Measurements from ENCODE around the gene ILKAP.

Gene ILKAP

DNA sequence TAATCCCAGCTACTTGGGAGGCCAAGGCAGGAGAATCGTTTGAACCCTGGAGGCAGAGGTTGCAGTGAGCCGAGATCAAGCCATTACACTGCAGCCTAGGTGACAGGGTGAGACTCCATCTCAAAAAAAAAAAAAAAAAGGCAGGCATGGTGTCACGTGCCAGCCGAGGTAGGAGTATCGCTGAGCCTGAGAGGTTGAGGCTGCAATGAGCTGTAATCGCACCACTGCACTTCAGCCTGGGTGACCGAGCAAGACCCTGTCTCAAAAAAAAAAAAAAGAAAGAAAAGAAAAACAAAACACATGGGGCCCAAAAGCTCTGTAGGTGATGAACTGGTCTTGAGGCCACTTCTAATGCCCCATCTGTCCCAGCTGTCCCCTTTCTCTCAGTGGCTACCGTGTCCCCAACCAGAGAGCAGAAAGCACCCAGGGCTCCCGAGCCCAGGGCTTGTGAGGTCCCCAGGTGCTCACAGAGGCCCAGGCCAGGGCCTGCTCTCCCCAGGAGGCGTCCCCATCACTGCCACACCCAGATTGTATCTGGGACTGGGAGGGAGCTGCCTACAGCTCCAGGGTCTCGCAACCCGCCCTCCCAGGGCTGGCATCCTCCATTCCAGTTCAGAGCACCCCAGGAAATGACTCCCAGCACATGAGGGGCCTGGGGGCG, 56.5 kb downstream of the ILKAP start:
- Histone ChIP-seq H3K36me3 (ENCODE audit: control insufficient read depth, insufficient read depth, low read length) (no peaks in the 10 kb centered on the region), H3K27me3 (ENCODE audit: control insufficient read depth, insufficient read depth, low read length) (no peaks in the 10 kb centered on the region), H3K4me3 (ENCODE audit: low read length) (no peak overlapping the region), H3K27ac (ENCODE audit: low read depth, low read length) (no peak overlapping the region), H3K4me1 (ENCODE audit: control insufficient read depth, insufficient read depth, low read length) (peaks cover 3% of the 10 kb centered on the region), H3K9ac (ENCODE audit: low read length) (no peak overlapping the region)

GRCh38 chr2:238145851-238146250, 57.6 kb downstream of the ILKAP start:
- Histone ChIP-seq H3K27ac (ENCODE audit: low read depth, low read length) (no peak overlapping the region), H3K4me3 (ENCODE audit: low read length) (no peak overlapping the region), H3K36me3 (ENCODE audit: control insufficient read depth, insufficient read depth, low read length) (no peaks in the 10 kb centered on the region), H3K9ac (ENCODE audit: low read length) (no peak overlapping the region), H3K27me3 (ENCODE audit: control insufficient read depth, insufficient read depth, low read length) (no peaks in the 10 kb centered on the region), H3K4me1 (ENCODE audit: control insufficient read depth, insufficient read depth, low read length) (peaks cover 3% of the 10 kb centered on the region)

DNA sequence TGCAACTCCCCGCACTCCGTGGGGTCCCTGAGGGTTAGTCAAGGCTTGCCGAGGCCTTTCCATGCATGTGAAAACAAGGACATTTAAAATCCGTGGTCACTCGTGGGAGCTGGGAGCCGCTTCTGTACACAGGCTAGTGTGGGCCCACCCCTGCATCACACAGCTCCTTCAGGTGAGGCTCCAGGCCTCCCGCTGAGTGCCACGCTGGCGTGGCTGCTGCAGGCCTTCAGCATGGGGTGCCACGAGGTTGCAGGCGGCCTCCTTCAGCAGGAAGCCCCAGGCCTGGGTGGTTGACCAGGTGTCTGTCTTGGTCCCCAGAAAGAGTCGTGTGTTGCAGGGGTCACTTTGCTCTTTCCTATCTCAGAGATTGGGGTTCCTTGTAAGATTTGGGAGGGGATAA, 58.4 kb downstream of the ILKAP start:
- Histone ChIP-seq H3K4me1 (ENCODE audit: control insufficient read depth, insufficient read depth, low read length) (peaks cover 3% of the 10 kb centered on the region), H3K27me3 (ENCODE audit: control insufficient read depth, insufficient read depth, low read length) (no peaks in the 10 kb centered on the region), H3K36me3 (ENCODE audit: control insufficient read depth, insufficient read depth, low read length) (no peaks in the 10 kb centered on the region), H3K27ac (ENCODE audit: low read depth, low read length) (no peak overlapping the region), H3K4me3 (ENCODE audit: low read length) (no peak overlapping the region), H3K9ac (ENCODE audit: low read length) (no peak overlapping the region)

- Histone ChIP-seq H3K27ac (ENCODE audit: low read depth, low read length) (no peak overlapping the region), H3K4me3 (ENCODE audit: low read length) (no peak overlapping the region), H3K9ac (ENCODE audit: low read length) (no peak overlapping the region)
Observed at GRCh38 chr2:238144262-238144661, 59.2 kb downstream of the ILKAP start.

GRCh38 chr2:238143239-238143951, 60.1 kb downstream of the ILKAP start:
- Histone ChIP-seq H3K27ac (ENCODE audit: low read depth, low read length) (no peak overlapping the region), H3K4me1 (ENCODE audit: control insufficient read depth, insufficient read depth, low read length) (peaks cover 9% of the 10 kb centered on the region), H3K36me3 (ENCODE audit: control insufficient read depth, insufficient read depth, low read length) (no peaks in the 10 kb centered on the region), H3K9ac (ENCODE audit: low read length) (no peak overlapping the region), H3K4me3 (ENCODE audit: low read length) (no peak overlapping the region), H3K27me3 (ENCODE audit: control insufficient read depth, insufficient read depth, low read length) (no peaks in the 10 kb centered on the region)

More at GRCh38 chr2:238144262-238144661, 59.2 kb downstream of the ILKAP start:
- Histone ChIP-seq H3K36me3 (ENCODE audit: control insufficient read depth, insufficient read depth, low read length) (no peaks in the 10 kb centered on the region), H3K27me3 (ENCODE audit: control insufficient read depth, insufficient read depth, low read length) (no peaks in the 10 kb centered on the region), H3K4me1 (ENCODE audit: control insufficient read depth, insufficient read depth, low read length) (peaks cover 3% of the 10 kb centered on the region)

DNA sequence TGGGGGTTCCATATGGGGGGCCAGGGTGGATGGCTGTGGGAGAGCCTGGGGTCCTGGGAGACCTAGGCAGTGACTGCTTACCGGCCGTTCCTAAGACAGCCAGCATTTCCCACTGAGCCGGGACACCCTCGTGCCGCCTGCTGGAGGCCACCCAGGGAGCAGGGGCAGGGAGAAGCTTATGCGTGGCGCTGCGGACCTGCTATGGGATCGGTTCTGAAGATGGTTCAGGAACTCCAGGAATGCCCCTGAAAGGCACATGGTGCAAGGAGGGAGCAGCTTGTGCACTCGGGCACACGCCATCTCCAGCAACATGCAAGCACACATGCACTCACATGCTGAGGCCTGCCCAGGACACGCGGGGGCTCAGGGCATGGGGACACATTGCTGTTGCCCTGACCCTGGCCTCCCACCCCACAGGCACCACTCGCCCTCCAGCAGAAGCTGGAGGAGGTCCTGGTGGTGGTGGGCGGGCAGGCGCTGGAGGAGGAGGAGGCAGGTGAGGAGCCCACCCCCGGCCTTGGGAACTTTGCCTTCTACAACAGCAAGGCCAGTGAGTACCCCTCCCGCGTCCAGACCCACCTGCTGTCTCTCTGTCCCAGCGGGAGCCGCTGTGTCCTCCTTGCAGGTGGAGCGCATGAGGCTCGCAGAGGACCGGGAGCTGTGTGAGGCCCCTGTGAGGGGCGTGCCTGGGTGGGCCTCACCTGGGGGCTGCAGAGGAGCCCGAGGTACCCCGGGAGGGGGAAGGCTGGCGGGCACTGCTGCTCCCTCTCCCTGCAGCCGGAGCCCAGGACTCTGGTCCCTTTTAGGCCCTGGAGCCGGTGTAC, 60.9 kb downstream of the ILKAP start:
- Histone ChIP-seq H3K27me3 (ENCODE audit: control insufficient read depth, insufficient read depth, low read length) (no peaks in the 10 kb centered on the region), H3K4me3 (ENCODE audit: low read length) (peak overlapping the region; percentile 21), H3K36me3 (ENCODE audit: control insufficient read depth, insufficient read depth, low read length) (no peaks in the 10 kb centered on the region), H3K4me1 (ENCODE audit: control insufficient read depth, insufficient read depth, low read length) (peaks cover 14% of the 10 kb centered on the region), H3K9ac (ENCODE audit: low read length) (no peak overlapping the region), H3K27ac (ENCODE audit: low read depth, low read length) (no peak overlapping the region)

DNA sequence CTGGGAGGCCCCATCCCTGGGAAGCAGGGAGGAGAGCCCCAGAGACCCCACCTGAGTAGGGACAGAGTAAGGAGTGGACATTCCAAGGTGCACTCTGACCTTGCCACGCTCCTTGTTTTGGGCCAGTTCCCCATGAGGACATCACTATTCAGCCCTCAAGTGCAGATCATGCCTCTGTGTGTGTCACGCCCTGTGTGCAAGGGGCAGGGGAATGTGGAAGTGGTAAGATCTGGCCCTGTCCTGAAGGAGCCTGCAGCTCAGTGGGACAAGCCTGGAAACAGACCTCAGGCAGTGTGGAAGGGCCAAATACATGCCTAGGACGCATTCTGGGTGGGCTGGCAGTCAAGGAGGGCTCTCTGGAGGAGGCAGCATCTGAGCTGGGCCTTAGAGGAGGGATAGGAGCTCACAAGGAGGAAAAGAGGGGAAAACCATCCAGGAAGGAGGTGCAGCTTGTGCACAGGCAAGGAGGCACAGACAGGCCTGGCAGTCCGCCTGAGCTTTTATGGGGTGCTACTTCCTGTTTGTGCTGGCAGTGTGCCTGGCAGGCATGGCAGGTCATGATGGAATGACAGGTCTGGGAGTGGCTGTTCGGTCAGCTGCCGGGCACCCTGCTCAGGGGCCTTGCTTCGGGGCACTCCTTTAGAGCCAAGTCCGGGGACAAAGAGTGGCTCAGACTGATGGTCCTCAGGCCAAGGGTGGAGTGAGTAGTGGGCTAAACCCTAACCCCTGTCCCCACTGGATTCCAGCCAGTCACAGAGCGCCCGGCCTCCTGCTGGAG, 61.8 kb downstream of the ILKAP start:
- H3K27ac ChIP-seq (ENCODE audit: low read depth, low read length), result no peak overlapping the region
- H3K9ac ChIP-seq (ENCODE audit: low read length), result no peak overlapping the region
- no peaks in the 10 kb centered on the region for H3K27me3 ChIP-seq (ENCODE audit: control insufficient read depth, insufficient read depth, low read length)
- H3K36me3 ChIP-seq (ENCODE audit: control insufficient read depth, insufficient read depth, low read length), result no peaks in the 10 kb centered on the region
- H3K4me3 ChIP-seq (ENCODE audit: low read length), result no peak overlapping the region
- H3K4me1 ChIP-seq (ENCODE audit: control insufficient read depth, insufficient read depth, low read length), result peaks cover 14% of the 10 kb centered on the region

DNA sequence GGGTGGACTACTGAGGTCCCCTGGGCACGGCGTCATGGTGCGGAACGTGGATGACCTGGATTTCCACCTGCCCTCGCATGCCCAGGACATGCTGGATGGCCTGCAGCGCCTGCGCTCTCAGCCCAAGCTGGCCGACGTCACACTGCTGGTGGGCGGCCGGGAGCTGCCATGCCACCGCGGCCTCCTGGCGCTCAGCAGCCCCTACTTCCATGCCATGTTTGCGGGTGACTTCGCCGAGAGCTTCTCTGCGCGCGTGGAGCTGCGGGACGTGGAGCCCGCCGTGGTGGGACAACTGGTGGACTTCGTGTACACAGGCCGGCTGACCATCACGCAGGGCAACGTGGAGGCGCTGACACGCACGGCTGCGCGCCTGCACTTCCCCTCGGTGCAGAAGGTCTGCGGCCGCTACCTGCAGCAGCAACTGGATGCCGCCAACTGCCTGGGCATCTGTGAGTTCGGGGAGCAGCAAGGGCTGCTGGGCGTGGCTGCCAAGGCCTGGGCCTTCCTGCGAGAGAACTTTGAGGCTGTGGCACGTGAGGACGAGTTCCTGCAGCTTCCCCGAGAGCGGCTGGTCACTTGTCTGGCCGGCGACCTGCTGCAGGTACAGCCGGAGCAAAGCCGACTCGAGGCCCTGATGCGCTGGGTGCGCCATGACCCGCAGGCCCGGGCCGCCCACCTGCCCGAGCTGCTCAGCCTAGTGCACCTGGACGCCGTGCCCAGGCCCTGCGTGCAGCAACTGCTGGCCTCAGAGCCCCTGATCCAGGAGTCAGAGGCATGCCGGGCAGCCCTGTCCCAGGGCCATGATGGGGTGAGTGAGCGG, 62.6 kb downstream of the ILKAP start:
- H3K36me3 ChIP-seq (ENCODE audit: control insufficient read depth, insufficient read depth, low read length), result no peaks in the 10 kb centered on the region
- H3K27me3 ChIP-seq (ENCODE audit: control insufficient read depth, insufficient read depth, low read length), result no peaks in the 10 kb centered on the region
- peaks cover 14% of the 10 kb centered on the region for H3K4me1 ChIP-seq (ENCODE audit: control insufficient read depth, insufficient read depth, low read length)
- H3K27ac ChIP-seq (ENCODE audit: low read depth, low read length), result no peak overlapping the region
- no peak overlapping the region for H3K9ac ChIP-seq (ENCODE audit: low read length)
- no peak overlapping the region for H3K4me3 ChIP-seq (ENCODE audit: low read length)

- Histone ChIP-seq H3K36me3 (ENCODE audit: control insufficient read depth, insufficient read depth, low read length) (no peaks in the 10 kb centered on the region), H3K4me1 (ENCODE audit: control insufficient read depth, insufficient read depth, low read length) (peaks cover 14% of the 10 kb centered on the region), H3K27me3 (ENCODE audit: control insufficient read depth, insufficient read depth, low read length) (no peaks in the 10 kb centered on the region), H3K27ac (ENCODE audit: low read depth, low read length) (no peak overlapping the region), H3K9ac (ENCODE audit: low read length) (no peak overlapping the region), H3K4me3 (ENCODE audit: low read length) (no peak overlapping the region)
Observed at GRCh38 chr2:238140040-238140439, 63.5 kb downstream of the ILKAP start.

DNA sequence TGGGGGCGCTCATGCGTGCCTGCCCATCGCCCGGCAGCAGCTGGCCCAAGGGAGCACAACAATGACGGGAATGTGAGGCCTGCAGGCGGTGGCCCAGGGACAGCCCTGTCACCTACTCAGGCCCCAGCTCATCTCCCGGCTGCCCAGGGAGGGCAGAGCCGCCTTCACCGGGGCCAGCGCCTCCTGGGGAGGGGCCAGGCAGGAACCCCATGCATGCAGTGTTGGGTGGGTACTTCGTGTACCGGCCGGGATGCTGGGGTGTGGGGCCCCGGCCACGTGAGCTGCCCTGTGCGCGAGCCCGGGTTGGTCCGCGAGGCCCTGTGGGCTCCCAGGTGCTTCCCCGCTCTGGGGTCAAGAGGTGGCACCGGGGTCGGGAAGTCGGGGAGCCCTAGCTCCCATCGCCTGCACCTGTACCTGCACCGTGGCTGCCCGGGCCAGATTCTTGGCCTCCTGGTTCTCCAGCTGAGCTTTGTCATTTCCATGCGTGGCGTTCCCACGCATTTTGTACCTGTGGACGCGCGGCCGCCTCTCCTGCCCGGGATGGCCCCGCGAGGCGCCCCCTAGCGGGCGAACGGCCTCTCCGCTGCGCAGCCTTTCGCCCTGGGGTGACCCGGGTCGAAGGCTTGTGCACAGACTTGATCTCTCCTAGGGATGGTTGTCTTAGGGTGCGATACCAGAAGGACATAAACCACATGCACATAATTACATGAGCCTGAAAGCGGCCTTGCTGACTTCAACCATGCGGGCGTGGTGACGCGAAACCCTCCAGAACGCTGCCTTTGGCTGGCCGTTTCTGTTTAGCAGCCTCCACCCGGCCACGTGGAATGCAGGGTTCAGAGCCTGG, 64.1 kb downstream of the ILKAP start:
- Histone ChIP-seq H3K36me3 (ENCODE audit: control insufficient read depth, insufficient read depth, low read length) (no peaks in the 10 kb centered on the region), H3K9ac (ENCODE audit: low read length) (no peak overlapping the region), H3K4me1 (ENCODE audit: control insufficient read depth, insufficient read depth, low read length) (peaks cover 14% of the 10 kb centered on the region), H3K4me3 (ENCODE audit: low read length) (peak overlapping the region; percentile 29), H3K27me3 (ENCODE audit: control insufficient read depth, insufficient read depth, low read length) (no peaks in the 10 kb centered on the region), H3K27ac (ENCODE audit: low read depth, low read length) (no peak overlapping the region)

Measured in rectal smooth muscle tissue (tissue), 1 donor.